GM20431 (cell line): ENCODE measurements around the gene RYR2.

Experiments
- in situ Hi-C: fragments of 300-500 bp; cut with MseI, MboI; formaldehyde crosslinking; loops from one replicate; pipeline ENCODE4 v1.15.0; 2020; ENCODE audit warnings: low sequenced_read_pairs; ENCODE audit not compliant: unreplicated experiment

Gene RYR2

DNA sequence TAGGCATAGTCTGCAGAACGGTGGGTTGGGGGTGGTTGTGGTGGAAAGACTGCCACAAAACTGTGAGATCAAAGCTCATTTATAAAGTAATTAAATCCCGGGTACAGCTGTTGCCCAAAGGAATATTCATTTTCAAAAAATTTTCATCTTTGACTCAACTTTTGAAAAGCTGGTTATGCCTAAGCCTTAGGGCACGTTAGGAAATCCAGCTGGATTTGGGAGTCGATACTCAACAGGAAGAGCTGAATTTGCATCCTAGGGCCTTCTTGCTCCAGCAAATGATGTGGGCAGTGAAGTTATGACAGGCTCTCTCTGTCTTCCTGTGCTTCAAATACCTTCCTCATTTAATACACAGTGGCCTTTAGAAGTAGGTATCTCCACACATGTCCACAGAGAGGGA lies 817.0 kb downstream of the RYR2 start:
- in situ Hi-C loops: loop anchor here (25.0 kb wide), 1 partner anchor 378 kb away; no protein-coding TSS in a partner anchor

DNA sequence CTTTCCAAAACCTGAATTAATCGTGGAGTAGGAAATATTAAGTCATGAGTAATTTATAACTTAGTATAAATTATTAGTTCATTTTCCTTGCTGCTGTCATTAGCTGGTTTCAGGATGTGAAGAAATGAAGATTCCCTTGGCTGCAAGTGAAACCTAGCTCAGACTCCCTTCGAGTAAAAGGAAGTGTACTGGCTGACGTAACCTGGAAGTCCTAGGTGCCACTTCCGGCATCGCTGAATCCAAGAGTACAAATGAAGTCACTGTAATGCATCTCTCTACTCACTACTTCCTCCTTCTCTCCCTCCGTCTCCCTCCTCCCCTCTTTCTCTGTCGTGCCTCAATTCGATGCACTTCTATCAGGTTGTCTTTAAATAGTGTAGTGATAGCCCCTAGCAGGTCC lies 820.0 kb downstream of the RYR2 start:
- in situ Hi-C loops: loop anchor here (25.0 kb wide), 1 partner anchor 375 kb away; no protein-coding TSS in a partner anchor

DNA sequence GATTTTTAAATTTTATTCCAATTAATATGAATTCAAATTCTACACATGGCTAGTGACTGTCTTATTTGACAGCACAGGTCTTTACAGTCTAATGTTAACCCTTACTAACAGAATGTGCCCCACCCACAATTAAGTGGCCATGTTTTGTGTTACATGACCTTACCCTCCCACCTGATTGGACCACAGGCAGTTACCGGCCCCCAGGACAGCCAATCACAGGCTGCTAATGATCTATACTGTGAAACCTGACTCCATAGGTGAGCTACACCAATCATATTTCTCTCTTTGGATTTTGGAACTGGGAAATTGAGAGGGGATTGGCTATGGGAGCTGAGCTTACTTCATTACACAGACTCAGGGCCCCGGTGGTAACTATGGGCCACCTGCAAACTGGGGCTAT lies 821.2 kb downstream of the RYR2 start:
- in situ Hi-C loops: loop anchor here (25.0 kb wide), 1 partner anchor 374 kb away; no protein-coding TSS in a partner anchor

DNA sequence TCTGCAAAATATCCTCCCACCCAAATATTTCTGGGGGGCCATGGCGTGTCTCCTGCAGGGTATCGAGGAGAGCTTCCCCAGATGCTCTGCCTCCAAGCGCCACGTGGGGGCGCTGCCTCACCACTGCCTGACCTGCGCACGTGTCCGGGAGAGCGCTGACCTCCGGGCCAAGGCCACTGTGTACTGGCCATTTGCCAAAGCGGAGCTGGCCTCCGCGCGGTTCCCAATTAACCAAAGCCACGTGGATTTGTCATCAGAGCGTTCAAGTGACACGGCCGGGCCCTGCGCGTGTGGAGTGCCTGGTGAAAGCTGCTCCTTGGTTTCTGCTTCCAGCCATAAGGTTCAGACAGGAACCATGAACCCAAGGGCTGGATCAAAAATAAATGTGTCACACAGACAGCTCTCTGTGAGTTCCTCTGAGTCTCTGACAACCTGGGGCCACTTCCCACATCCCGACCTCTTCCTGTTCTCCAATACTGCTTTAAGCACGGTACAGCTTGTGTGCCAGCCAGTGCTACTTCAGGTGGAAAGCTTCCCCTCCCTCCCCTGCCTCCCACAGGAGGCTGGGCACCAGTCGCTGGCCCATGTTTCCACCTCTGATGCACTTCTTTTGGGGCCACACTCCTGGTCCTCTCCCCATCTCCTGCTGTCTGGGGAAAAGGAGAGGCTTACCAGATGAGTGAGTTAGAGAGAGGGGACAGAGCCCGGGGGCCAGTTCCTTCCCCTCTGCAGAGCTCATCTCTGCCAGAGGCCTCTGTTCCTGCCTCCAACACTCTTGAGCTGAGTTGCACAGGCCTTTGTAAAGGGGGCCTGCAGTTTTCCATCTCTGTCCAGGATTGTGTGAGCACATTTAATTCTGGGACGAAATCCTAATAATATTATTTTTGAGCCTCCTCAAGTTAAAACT lies 822.6 kb downstream of the RYR2 start:
- in situ Hi-C loops: loop anchor here (25.0 kb wide), 1 partner anchor 373 kb away; no protein-coding TSS in a partner anchor

DNA sequence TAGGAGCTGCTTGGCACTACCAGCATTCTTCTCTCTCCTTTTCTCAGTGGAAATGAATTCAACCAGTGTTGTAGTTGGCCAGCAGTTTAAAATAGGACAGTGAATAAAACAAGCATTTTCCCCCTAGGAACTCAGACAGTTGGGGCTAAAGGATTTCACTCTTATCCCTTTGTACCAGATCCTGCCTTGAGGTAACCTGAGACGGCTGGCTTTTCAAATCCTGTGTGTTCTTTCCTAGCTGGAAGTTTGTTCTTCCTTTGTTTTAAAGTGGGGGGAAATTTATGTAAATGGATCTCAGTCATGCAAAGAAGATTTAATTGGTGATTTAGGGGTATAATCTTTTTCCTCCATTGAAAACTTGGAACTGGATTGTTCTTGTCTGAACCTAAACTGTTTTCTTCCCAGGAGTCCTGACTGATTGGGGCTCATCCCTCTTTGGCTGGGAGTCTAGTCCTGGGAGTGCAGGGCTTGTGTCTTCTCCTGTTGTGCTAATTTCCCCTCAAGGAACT lies 825.5 kb downstream of the RYR2 start:
- in situ Hi-C loops: loop anchor here (25.0 kb wide), 1 partner anchor 370 kb away; no protein-coding TSS in a partner anchor

DNA sequence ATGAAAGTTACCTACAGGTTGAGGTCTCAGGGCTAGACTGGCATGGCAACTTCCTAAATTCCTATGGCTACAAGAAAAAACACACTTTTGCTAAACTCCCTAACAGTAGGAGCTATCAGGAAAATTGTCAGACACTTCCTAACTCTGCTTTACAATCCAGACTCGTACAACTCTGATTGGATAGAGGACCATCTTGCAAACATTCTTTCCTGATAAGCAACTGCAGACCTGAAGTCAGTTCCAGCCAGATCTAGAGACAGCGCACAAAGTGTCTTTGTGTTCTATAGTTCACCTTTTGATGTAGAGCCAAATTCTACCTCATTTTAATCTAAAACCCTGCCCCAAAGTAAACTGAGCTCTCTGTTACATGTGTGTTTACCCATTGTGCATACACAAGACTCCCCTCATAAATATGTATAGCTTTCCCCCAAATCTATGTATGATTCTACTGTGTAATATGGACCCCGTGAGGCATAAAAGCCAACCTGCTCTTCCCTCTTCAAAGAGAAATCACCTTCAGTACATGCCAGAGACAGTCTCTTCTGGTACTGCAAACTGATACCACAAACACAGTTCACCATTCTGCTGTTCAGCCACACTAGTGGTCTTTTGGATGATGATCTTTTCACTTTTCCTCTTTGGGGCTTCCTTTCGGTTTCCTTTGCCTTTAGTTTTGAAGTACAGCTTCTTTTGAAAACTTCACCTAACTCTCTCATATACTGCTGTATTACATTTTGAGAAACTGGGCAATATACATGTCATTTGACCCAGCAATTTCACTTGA lies 827.0 kb downstream of the RYR2 start:
- in situ Hi-C loops: loop anchor here (25.0 kb wide), 1 partner anchor 368 kb away; no protein-coding TSS in a partner anchor

DNA sequence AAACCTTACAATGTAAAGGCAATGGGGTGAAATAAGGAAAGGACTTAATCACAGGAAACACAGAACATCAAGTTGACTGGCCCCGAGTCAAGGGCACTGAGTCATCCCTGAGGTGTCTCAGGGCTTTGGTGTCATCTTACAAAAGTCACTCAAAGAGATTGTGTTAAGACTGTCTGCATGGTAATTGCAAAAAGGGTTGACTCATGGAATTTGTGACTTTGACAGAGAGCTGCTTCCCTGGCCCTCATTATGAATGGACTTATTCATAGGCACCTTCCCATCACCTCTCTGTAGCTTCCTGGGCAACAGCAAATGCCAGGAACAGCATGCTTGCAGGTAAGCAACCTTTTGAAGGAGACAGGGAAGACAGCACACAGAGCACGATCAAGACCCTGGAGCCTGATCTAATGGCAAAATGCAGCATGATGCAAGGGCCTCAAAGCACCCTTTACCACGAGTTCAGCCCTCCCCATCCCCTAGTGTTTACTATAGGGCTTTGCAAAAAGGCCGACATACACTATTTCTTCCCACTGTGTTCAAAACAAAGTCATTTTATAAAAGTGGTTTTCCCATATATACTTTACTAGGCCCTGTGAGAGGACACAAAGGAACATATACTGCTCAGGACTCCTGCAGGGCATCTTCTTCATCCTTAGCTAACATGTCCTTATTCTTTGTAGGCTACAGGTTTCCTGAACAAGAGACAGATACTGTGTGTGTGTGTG lies 831.7 kb downstream of the RYR2 start:
- in situ Hi-C loops: loop anchor here (25.0 kb wide), 1 partner anchor 364 kb away; no protein-coding TSS in a partner anchor

DNA sequence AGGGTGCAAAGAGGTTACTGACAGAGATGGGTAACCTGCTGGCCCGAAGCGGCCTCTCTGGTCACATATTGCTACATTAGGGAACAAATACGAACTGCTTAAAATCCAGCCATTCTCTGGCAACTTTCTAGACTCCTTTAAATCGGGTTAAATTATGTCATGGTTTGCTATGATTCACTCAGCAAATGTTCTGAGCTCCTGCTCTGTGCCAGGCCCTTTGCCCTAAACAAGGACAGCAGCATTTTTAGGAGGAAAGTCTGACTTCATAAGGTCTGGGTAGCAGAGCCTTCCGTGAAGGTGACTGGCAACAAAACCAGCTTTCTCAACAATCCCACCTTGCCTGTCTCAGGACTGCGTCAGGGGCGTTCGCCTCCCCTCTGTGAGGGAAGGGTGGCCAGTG lies 833.3 kb downstream of the RYR2 start:
- in situ Hi-C loops: no loop called here

DNA sequence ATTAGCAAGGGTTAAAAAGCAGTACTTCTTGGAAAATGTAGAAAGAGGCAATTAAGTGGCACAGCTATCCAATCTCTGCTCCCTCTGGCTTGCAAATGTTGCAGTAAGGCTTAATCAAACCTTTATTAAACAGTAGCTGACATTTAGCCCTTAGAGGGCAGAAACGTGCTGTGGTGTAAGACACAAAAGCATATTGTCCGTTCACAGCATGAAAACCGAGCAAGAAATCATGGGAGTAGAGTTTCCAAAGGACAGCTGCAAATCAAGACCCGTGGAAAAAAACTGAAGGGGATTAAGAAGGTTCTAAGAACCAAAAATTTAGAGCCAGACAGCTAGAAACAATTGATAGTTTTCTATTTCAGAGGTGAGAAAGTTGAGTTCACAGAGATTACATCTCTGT lies 835.6 kb downstream of the RYR2 start:
- in situ Hi-C loops: no loop called here

DNA sequence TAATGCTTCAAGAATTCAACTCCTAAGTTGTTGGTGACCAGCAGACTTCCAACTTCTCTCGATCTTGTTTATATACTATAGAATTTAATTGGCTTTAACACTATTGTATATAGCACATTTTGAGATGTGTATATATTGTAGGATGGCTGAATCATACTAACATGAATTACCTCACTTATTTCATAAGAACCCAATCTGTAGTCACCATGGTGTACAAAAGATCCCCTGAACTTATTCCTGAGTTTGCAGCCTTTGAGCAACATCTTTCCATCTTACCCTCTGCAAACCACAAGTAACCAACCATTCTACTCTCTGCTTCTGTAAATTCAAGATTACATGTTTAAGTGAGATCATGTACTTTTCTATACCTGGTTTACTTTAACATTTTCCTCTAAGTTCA lies 836.4 kb downstream of the RYR2 start:
- in situ Hi-C loops: no loop called here

DNA sequence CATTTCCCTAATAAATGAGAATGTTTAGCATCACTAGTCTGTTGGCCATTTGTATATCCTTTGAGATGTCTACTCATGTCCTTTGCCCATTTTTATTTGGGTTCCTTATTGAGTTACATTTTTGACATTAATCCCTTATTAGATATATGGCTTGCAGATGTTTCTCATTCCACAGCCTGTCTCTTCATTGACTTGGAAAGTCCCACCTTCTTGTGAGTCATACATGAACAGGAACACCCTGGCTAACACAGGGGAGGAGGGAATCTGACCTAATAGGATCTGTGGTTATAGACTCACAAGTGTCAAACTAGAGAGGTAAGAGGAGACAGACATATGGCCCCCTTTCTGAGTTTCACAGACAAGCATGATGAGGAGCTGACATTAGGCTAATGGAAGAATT lies 837.2 kb downstream of the RYR2 start:
- in situ Hi-C loops: no loop called here
